Lower leg skin (tissue), 4 donors: ENCODE data around the gene GRAMD2B. TPM values are rescaled to one million over a fixed set of nuclear protein-coding genes. Genes with fewer than 3 reads are reported as not detected.
"Not testable (repeated sequence)": the region's sequence is repeated elsewhere in the genome, so short reads cannot be mapped to it uniquely, and the experiment has no call there.

Experiments
- DNase-seq, 2 donors: peaks; one replicate each; pipeline ENCODE4 v3.0.0-alpha.2; 2019; ENCODE audit warnings: low spot score in 2 of 2
- H3K4me3 ChIP-seq: fragments of 200-600 bp; sonication (generic); 2 replicates; pipeline ENCODE4 v1.5.1; 2017; ENCODE audit warnings: mild to moderate bottlenecking, low read depth; ENCODE audit not compliant: poor library complexity, severe bottlenecking
- CTCF ChIP-seq, 3 donors: fragments of 450-650 bp; IDR thresholded peaks; one replicate each; pipeline ENCODE4 v1.5.1; 2016; ENCODE audit warnings: antibody characterized with exemption in 3 of 3, mild to moderate bottlenecking in 3 of 3, moderate library complexity in 2 of 3
- POLR2A ChIP-seq, 2 donors: fragments of 450-650 bp; IDR thresholded peaks; one replicate each; pipeline ENCODE4 v1.6.1; 2016 to 2017; ENCODE audit warnings: antibody characterized with exemption in 2 of 2, mild to moderate bottlenecking in 1 of 2, moderate library complexity in 1 of 2
- WGBS, 2 donors: methylation state at CpG; one replicate each; pipeline ENCODE4 v1.1.5; 2018; 5-methylcytosine and 5-hydroxymethylcytosine counted together
- intact Hi-C: fragments of 100-400 bp; cut with DNase I; formaldehyde crosslinking; loops from one replicate; pipeline ENCODE4 v1.15.0; 2023; ENCODE audit warnings: low total_unique reads
- total RNA-seq, 4 donors: library from RNA; depleted of rRNA; stranded (reverse); fragments of >200 nt; gene quantifications; one replicate each; pipeline ENCODE4 v1.1.0, GENCODE V29; 2016

The GRAMD2B gene
- total RNA-seq, 4 donors from 2014 or later = 58.9 to 99.8 (median 75.8) TPM

GRCh38 chr5:126514131-126514557 lies 90.9 kb downstream of the GRAMD2B start:
- WGBS, 2 donors = 85 to 93% methylated on average over 4 of the region's 4 CpGs
- TF ChIP-seq CTCF (IDR thresholded peaks at IDR 0.05) = no peak
- no peak for DNase-seq
- H3K4me3 ChIP-seq = no peak overlapping the region
- intact Hi-C loops = loop anchor here (5.0 kb wide), 1 partner anchor 1447 kb away; no protein-coding TSS in a partner anchor

GRCh38 chr5:126514558-126515141 lies 91.4 kb downstream of the GRAMD2B start:
- TF ChIP-seq POLR2A (IDR thresholded peaks at IDR 0.05) = no peak
- TF ChIP-seq CTCF (IDR thresholded peaks at IDR 0.05) = no peak
- no peak overlapping the region for H3K4me3 ChIP-seq
- intact Hi-C loops = loop anchor here (5.0 kb wide), 1 partner anchor 1447 kb away; no protein-coding TSS in a partner anchor
- no peak for DNase-seq
- 89 to 93% methylated on average over 9 of the region's 9 CpGs for WGBS, 2 donors

GRCh38 chr5:126515337-126515736 lies 92.1 kb downstream of the GRAMD2B start:
- no peak for DNase-seq
- intact Hi-C loops = no loop called here
- TF ChIP-seq POLR2A (IDR thresholded peaks at IDR 0.05) (no peak), CTCF (IDR thresholded peaks at IDR 0.05) (no peak)

GRCh38 chr5:126516133-126516532 lies 92.9 kb downstream of the GRAMD2B start:
- no peak overlapping the region for H3K4me3 ChIP-seq
- 25 to 47% methylated on average over 1 of the region's 1 CpG for WGBS, 2 donors
- intact Hi-C loops = no loop called here
- DNase-seq = no peak
- TF ChIP-seq POLR2A (IDR thresholded peaks at IDR 0.05) (no peak), CTCF (IDR thresholded peaks at IDR 0.05) (no peak)

More at GRCh38 chr5:126515337-126515736, 92.1 kb downstream of the GRAMD2B start:
- H3K4me3 ChIP-seq = no peak overlapping the region

- no peak for DNase-seq
- TF ChIP-seq CTCF (IDR thresholded peaks at IDR 0.05) (no peak), POLR2A (IDR thresholded peaks at IDR 0.05) (no peak)
- intact Hi-C loops = no loop called here
- H3K4me3 ChIP-seq = no peak overlapping the region
Measured at GRCh38 chr5:126516852-126517251, 93.6 kb downstream of the GRAMD2B start.

- 35 to 40% methylated on average over 4 of the region's 4 CpGs for WGBS, 2 donors
- H3K4me3 ChIP-seq, DNase-seq, intact Hi-C loops: not testable (repeated sequence)
Measured at GRCh38 chr5:126519223-126519622, 96.0 kb downstream of the GRAMD2B start.
